Activated CD8-positive, alpha-beta memory T cell treated with anti-CD3 and anti-CD28 coated beads for 24 hours (primary cell): ENCODE data around the gene LRFN2.

ENCODE experiments used
- DNase-seq: peaks from one replicate; pipeline ENCODE4 v3.0.0-alpha.2; 2020

Gene LRFN2

GRCh38 chr6:40425192-40425919, 161.8 kb downstream of the LRFN2 start:
- DNase-seq: no peak

- DNase-seq: no peak
These were observed 165.1 kb downstream of the LRFN2 start for GRCh38 chr6:40422046-40422445.

DNA sequence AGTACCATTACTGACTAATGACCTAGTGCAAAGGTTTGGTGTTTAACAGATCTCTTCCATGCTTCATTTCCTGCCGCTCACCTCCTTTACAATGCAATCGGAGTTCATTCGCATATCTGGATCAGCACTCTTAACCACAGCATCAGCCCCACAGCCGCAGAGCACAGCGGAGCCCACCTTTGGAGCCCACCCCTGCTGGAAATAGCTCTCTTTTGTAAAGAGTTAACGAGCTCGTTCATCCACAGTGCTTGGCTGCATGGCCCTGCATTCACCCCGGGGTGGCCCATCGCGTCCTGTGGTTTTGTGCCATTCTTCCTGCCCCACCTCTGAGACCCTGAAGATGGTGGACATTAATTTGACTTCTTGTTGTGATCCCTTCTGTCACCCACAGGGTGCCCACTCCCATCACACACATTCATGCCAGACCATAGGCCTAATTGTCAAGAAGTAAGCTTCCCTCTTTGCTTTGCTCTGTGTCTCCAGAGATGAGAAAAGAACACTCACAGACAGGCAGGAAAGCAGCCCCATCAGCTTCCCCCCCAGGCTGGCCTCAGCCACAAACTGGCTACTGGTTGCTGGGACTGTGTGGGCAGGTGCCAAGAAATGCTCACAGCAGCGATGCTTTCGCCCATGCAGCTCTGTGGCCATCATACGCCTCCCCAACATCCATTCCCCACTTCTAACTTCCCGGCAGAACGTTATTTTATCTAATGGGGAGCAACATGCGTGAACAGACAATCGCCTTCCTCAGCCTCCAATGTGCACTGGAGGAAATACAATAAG, 167.0 kb downstream of the LRFN2 start:
- no peak for DNase-seq

GRCh38 chr6:40419377-40419776, 167.8 kb downstream of the LRFN2 start:
- no peak for DNase-seq

DNA sequence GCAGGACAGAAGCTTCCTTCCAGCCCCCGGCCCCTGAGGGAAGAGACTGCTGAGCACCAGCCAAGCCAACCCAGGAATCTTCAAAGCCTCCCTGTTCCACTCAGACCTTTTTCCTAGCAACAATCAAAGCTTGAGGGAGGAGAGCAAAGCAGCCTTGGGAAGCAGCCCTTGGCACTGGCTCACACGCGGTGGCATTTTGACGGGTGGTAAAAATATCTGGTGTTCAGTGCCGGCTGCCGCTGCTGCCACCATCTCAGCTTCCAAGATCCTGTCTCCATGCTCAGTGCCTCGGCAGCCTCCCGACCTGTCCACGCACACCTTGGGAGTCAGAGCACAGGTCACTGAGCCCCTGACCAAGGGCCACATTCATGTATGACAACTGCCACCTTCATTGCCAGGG, 170.1 kb downstream of the LRFN2 start:
- no peak for DNase-seq

GRCh38 chr6:40414617-40415016, 172.5 kb downstream of the LRFN2 start:
- DNase-seq: no peak

GRCh38 chr6:40413239-40413638, 173.9 kb downstream of the LRFN2 start:
- no peak for DNase-seq

DNA sequence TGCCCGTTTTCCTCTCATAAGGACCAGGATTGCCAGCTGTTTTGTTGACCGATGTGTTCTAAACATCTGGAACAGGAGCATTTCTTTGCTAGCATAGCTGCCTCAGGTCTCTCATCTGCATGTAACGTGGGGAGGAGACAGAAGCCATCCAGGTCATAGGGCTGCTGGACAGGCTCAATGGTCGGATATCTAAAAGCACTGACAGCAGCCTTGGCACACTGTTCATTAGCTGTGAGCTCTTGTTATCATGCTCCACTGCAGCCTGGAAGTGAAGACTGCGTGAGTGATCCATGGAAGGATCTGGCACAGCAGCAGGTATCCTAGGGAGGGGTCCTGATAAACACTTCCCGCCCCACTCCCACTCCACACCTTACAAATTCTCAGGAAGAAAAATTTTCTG, 175.3 kb downstream of the LRFN2 start:
- no peak for DNase-seq

GRCh38 chr6:40410821-40411220, 176.3 kb downstream of the LRFN2 start:
- no peak for DNase-seq

- DNase-seq: no peak
These were observed 177.3 kb downstream of the LRFN2 start for GRCh38 chr6:40409716-40410397.

GRCh38 chr6:40408786-40409542, 178.2 kb downstream of the LRFN2 start:
- no peak for DNase-seq

DNA sequence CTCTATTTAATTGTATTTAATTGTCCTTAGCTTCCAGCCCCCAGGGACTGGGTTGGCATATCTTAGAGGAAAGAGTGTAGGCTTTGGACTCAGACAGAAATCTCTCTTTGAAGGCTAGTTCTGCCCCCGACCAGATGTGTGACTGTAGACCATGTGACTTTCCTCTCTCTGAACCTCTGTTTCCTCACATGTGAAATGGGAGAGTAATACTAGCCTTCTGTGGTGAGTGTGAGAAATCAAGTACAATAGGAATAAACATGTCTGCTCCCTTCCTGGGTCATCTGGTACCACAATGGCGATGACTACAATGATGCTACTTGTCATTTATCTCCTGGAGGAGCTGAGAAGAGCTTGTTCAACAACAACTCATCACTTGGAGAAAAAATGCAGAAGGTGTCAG, 179.9 kb downstream of the LRFN2 start:
- DNase-seq: no peak

DNA sequence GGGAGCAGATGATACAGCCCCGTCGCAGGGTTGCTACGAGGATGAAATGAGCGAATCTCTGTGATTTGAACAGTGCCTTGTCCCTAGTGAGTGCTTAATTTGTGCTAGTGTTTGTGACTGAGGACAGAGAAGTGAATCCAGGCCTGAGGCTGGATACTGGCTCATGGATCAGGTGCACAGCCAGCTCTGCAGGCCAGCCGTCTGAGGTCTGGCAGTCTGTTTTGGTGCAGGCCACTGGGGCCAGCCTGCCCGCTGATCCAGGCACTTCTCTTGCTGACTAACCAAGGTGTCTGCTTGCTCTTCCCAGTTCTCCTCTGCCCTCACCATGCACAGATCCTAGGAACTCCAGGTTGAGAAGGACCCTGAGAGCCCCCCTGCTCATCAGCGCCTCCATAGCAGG, 181.0 kb downstream of the LRFN2 start:
- no peak for DNase-seq

GRCh38 chr6:40400738-40401137, 186.4 kb downstream of the LRFN2 start:
- DNase-seq: no peak

- DNase-seq: no peak
These were observed 187.2 kb downstream of the LRFN2 start for GRCh38 chr6:40399888-40400457.

DNA sequence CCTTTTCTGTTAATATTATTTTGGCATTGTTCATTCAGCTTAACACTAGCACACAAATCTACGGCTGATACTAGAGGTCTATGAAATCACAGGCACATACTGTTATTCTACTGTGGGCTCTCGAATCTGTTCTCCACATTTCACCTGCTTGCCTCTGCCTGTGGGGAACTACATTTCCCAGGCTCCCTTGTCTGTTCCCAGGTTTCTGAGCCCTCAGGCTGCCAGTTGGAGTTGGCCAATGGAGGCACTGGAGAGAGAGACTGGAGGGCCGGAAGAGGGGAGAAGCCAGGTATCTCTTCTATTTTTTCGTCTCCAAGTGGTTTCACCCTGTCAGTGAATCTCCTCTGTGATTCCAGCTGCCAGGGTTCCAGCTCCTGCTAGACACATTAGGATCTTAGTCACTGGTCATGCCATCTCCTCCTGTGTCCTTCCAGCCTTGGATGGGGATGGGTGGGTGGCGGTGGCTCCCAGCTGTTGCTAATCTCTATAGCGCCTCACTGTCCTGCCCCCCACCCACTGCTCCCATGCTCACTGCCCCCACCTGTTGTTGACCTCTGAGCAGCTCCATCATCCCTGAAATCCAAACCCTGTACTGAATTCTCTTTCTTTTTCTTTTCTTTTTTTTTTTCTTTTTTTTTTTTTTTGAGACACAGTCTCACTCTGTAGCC, 188.2 kb downstream of the LRFN2 start:
- no peak for DNase-seq

- DNase-seq: no peak
These were observed 189.0 kb downstream of the LRFN2 start for GRCh38 chr6:40398034-40398691.

- DNase-seq: no peak
These were observed 189.7 kb downstream of the LRFN2 start for GRCh38 chr6:40397287-40398033.

GRCh38 chr6:40395698-40396076, 191.5 kb downstream of the LRFN2 start:
- DNase-seq: no peak

- DNase-seq: peak; percentile 38
These were observed 192.0 kb downstream of the LRFN2 start for GRCh38 chr6:40395066-40395697.
